ENCODE measurements around the gene LDAH.

The LDAH gene

DNA sequence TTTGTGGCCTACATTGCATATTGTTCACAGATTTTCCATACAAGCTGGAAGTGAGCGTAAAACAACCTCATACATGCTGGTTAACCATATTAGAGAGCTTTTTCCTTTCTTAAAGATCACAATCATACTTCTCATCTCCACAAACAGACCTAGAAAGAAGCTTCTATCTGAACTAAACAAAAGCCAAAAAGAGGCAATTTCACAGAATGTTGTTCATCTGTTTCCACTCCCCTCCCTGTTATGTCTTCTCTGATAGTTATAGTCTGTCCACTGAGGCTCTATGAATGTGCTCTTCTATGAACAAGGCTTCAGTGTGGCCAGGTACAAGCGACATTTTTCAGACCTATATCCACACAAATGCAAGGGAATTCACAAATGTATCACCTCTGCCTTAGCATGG is 63.4 kb downstream of the LDAH start:
- TF ChIP-seq, protein P1, sequence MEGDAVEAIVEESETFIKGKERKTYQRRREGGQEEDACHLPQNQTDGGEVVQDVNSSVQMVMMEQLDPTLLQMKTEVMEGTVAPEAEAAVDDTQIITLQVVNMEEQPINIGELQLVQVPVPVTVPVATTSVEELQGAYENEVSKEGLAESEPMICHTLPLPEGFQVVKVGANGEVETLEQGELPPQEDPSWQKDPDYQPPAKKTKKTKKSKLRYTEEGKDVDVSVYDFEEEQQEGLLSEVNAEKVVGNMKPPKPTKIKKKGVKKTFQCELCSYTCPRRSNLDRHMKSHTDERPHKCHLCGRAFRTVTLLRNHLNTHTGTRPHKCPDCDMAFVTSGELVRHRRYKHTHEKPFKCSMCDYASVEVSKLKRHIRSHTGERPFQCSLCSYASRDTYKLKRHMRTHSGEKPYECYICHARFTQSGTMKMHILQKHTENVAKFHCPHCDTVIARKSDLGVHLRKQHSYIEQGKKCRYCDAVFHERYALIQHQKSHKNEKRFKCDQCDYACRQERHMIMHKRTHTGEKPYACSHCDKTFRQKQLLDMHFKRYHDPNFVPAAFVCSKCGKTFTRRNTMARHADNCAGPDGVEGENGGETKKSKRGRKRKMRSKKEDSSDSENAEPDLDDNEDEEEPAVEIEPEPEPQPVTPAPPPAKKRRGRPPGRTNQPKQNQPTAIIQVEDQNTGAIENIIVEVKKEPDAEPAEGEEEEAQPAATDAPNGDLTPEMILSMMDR (conservative IDR thresholded peaks at IDR 0.05; ENCODE audit: low read depth, low read length) = no peak
- DNase-seq (ENCODE audit: low read depth) = no peak
- H3K4me3 ChIP-seq (ENCODE audit: low read length) = no peak overlapping the region

DNA sequence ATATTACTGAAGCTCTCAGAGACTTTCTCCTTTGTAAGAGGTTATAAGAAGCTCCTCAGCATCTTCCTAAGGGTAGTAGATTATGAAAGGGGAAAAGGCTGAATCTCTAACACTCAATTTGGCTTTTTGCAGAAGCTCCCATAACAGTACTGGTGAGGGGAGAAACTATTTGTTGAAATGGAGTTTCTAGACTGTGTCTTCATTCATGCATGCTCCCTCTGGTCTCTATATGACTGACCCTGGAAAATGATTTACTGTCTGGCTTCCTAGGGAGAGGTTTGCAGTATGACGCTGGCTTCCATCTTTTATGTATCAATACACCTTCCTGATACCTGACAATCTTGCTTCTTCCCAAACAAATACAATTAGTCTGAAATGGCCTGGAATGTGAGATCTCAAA is 63.9 kb downstream of the LDAH start:
- DNase-seq (ENCODE audit: low read depth) = no peak
- H3K4me3 ChIP-seq (ENCODE audit: low read length) = no peak overlapping the region
- TF ChIP-seq, protein P1 (conservative IDR thresholded peaks at IDR 0.05; ENCODE audit: low read depth, low read length) = no peak

DNA sequence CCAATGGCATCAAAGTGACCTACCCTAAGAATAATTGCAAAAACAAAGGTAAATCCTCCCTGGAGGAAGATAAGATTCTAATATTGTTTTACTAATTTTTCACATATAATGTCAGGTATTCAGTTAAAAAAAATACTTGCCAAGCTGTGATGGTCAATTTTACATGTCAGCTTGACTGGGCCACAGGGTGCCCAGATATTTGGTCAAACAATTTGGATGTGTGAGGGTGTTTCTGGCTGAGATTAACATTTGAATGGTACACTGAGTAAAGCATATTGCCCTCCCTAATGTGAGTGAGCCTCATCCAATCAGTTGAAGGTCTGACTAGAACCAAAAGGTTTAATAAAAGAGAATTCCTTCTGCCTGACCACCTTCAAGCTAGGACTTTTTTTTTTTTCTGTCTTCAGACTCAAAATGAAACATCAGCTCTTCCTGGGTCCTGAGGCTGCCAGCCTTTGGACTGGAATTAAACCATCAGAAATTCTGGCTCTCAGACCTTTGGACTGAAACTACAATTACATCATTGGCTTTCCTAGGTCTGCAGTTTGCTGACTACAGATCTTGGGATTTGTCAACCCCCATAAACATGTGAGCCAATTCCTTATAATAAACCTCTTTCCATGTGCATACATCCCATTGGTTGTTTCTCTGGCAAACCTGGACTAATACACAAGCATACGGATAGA is 65.4 kb downstream of the LDAH start:
- no peak overlapping the region for H3K4me3 ChIP-seq (ENCODE audit: low read length)
- TF ChIP-seq, protein P1 (conservative IDR thresholded peaks at IDR 0.05; ENCODE audit: low read depth, low read length) = no peak
- DNase-seq (ENCODE audit: low read depth) = no peak

- TF ChIP-seq, protein P1 (conservative IDR thresholded peaks at IDR 0.05; ENCODE audit: low read depth, low read length) = peak; percentile 14
- no peak overlapping the region for H3K4me3 ChIP-seq (ENCODE audit: low read length)
These were observed 67.6 kb downstream of the LDAH start for GRCh38 chr2:20755132-20755800.

GRCh38 chr2:20752293-20752692 is 70.6 kb downstream of the LDAH start:
- no peak for DNase-seq (ENCODE audit: low read depth)
- no peak overlapping the region for H3K4me3 ChIP-seq (ENCODE audit: low read length)
- TF ChIP-seq, protein P1 (conservative IDR thresholded peaks at IDR 0.05; ENCODE audit: low read depth, low read length) = no peak

More at GRCh38 chr2:20755132-20755800, 67.6 kb downstream of the LDAH start:
- DNase-seq (ENCODE audit: low read depth) = no peak

DNA sequence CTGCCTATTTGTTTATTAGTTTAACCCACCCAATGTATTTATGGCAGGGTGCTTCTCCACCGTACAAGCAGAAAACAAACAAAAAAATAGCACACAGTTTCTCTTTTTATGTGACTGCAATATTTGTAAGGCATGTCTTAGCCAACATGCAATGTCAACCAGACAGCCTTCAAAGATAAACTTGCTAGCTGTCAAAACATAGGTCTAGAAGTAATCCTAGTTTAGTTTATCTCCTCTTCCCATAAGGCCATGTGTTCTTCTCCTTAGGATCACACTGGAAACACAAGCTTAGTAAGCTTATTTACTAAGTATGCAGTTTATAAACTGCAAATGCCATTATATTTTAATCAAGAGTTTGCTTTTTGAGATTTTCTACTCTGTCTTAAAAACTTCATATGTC is 75.6 kb downstream of the LDAH start:
- no peak for DNase-seq (ENCODE audit: low read depth)
- no peak overlapping the region for H3K4me3 ChIP-seq (ENCODE audit: low read length)
- TF ChIP-seq, protein P1 (conservative IDR thresholded peaks at IDR 0.05; ENCODE audit: low read depth, low read length) = no peak
